GM18868 (cell line): ENCODE data around the gene PPCDC.
"Not testable (repeated sequence)": the region's sequence is repeated elsewhere in the genome, so short reads cannot be mapped to it uniquely, and the experiment has no call there.

Experiments used
- ATAC-seq: cut with Tn5 transposase; IDR thresholded peaks from one replicate; pipeline ENCODE4 v1.9.1; 2021; ENCODE audit warnings: mild to moderate bottlenecking, moderate library complexity; ENCODE audit not compliant: unreplicated experiment

The PPCDC gene

DNA sequence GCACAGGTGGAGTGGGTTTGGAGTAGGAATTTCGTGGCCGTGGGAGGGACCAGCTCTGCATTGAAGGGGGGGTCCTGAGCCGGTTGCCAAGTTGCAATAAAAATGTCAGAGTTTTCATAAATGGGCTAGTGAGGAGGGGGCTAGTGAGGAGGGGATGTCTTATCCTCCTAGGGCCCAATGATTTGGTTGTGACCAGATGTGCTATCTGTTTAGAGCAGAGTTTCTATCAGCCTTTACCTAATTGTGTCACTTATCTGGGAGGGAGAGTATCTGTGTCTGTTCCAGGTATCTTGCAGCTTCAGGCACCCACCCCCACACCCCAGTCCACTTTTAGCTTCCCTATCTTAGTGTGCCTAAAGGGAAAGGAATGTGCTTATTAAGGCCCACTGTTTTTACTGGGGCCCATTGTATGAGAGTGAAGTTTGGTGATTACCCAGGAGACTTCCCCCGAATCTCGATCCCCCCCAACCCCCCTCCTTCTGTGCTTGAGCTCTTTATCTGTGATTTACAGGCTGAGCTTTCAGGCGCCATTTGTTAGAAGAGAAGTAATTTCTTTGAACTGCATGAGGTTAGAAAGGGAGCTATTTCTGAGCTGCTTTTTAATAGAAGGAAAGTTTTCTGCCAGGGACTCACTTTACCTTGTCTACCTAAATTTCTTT, 42.6 kb downstream of the PPCDC start:
- ATAC-seq, result no peak

- no peak for ATAC-seq
Observed at GRCh38 chr15:75067123-75067830, 43.9 kb downstream of the PPCDC start.

DNA sequence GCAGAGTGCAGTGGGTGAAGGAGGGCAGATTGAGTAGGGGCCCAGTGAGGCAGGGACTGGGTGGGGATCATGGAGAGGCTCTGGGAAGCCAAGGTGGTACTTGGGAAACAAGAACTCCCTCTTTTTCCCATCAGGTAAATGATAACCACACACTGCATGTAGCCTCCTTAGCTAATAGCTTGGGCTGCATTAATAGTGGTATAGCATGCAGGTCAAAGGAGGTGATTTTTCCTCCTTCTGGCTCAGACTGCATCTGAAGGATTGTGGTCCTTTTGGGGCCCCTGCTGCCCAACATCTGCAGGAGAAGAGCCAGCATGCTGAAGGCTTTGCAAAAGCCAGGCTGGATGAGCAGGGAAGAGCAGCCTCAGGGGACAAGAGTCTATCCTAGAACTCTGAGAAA, 45.4 kb downstream of the PPCDC start:
- ATAC-seq, result no peak

DNA sequence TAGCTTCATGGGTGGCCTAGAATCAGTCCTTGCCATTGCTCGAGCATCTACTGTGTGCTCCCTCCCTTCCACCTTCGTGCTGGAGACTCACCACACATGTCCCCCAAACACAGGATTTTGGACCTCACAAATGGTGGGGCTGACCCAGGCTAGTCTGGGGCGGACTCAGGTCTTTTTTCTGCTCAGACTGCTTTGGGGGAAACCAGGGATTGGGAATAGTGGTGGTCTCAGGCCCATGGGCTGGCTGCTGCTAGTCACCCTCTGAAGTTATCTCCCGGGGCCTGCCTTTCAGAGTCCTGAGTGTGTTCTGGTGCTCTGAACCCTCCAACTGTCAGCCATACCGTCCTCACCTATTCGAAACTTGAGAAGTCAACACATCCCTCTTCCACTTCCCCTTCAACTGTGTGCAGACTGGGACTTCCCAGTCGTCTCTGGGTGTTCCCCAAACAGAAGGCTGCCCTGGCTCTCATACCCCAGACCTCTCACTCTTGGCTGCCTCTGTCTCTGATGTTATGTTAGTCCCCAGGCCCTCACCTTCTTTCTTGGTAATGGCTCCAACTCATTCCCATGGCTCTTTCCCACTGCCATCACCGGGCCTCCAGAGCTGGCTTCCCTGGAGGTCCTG, 46.0 kb downstream of the PPCDC start:
- ATAC-seq, result peak; percentile 85

GRCh38 chr15:75070674-75071073, 47.3 kb downstream of the PPCDC start:
- ATAC-seq, result no peak

DNA sequence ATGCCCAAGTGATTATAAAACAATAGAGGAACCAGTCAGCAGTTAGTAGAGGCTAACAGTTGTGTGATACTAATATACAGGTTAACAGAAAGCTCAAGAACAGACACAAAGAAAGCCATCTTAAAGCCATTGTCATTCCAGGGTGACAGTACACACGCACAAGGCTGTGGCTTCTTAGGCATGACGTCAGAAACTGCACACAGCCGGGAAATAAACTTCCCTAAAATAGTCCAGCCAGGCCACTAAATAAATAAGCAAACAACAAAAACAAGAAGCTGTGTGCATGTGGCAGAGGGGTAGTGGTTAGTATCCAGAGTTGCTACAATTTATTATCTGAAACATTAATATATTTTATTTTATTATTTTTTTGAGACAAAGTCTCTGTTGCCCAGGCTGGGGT, 49.8 kb downstream of the PPCDC start:
- no peak for ATAC-seq

DNA sequence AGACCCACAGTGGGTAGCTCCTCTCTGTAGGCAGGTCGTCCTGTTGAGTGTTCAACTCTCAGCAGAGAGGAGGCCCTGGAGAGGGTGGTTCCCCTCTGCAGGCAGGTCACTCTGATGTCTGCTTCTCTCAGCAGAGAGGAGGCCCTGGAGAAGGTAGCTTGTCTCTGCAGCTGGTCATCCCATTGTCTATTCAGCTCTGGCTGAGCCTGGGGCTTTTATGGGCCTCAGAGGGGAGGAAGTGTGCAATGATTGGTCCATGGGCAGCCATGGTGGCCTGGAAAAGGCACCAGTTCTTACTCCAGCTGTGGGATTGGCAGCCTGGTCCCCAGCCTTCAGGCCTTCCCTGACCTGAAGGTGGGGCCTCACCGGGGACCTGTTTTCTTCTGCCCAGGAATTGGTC, 52.9 kb downstream of the PPCDC start:
- ATAC-seq, result no peak

- not testable (repeated sequence) for ATAC-seq
Observed at GRCh38 chr15:75077551-75077961, 54.2 kb downstream of the PPCDC start.

GRCh38 chr15:75081150-75081549, 57.8 kb downstream of the PPCDC start:
- no peak for ATAC-seq

- no peak for ATAC-seq
Observed at GRCh38 chr15:75082689-75083088, 59.3 kb downstream of the PPCDC start.

- not testable (repeated sequence) for ATAC-seq
Observed at GRCh38 chr15:75085708-75086107, 62.3 kb downstream of the PPCDC start.

DNA sequence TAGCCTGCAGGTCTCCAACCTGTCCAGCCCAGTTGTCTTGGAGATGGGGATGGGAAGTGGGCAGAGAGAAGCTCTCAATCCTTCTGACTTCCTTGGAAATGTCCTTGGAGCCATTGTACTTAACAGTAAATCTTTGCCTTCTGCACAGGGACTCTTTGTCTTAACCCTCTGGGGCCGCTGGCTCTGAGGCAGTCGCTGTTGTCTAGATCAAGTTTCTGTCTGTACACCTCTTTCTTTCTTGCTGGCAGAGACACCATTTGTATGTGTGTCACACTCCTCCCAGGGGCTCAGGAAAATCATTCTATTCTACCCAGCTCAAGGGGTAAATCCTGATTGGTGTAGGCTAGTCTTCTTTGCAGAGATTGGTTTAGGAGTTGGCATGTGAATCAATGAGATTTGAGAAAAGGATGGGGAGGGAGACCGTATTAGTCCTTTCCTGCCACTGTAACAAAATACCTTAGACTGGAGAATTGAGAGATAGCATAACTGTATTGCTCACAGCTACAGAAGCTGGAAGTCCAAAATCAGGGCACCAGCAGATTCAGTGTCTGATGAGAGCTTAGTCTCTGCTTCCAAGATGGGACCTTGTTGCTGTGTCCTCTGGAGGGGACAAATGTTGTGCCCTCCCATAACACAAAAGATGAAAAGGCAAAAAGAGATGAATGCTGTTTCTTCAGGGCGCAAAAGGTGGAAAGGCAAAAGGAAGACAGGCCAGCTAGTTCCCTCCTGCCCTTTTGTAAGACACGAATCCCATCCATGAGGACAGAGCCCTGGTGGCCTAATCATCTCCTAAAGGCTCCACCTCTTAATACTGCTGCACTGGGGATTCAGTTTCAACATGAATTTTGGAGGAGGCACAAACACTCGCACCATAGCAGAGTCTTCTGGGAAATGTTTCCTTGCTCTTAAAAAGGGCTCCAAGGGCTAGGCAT, 66.3 kb downstream of the PPCDC start:
- ATAC-seq, result no peak

DNA sequence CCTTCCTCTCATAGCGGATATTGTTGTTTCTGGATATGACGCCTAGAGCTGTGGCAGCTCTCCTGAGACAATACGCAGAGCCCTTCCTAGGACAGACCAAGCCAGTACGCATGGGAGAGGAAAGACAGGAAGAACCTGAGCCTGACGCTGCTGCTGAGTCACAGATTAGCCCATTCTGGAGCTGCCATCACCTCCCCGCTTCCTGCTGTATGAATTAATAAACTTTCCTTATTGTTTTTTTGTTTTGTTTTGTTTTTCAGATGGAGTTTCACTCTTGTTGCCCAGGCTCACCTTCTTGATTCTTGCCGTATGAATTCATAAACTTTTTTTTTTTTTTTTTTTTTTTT, 67.0 kb downstream of the PPCDC start:
- no peak for ATAC-seq

DNA sequence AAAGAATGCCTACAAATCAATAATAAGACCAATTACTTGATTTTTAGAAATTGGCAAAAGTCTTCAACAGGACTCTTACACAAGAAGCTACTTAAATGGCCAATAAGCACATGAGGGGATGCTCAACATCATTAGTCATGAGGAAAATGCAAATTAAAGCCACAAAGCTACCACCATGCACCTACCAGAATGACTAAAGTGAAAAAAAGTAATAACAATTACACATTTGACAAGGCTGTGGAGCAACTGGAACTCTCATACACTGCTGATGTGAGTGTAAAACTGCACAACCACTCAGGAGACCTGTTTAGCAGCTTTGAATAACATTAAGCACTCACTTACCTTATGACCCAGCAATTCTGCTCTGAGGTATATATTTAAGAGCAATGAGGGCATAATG, 68.4 kb downstream of the PPCDC start:
- ATAC-seq, result no peak

DNA sequence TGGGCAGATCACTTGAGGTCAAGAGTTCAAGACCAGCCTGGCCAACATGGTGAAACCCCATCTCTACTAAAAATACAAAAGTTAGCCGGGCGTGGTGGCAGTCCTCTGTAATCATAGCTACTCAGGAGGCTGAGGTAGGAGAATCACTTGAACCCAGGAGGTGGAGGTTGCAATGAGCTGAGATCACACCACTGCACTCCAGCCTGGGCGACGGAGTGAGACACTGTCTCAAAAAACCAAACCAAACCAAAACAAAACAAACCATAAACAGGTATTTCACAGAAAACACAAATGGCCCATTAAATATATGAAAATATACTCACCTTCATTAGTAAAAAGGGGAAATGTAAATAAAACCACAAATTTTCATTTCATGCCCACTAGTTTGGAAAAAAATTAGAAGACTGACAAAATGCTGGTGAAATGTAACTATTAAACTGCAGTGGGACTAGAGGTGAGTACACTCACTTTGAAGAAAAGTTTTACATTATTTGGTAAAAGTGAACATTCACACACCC, 71.6 kb downstream of the PPCDC start:
- ATAC-seq, result peak; percentile 40

DNA sequence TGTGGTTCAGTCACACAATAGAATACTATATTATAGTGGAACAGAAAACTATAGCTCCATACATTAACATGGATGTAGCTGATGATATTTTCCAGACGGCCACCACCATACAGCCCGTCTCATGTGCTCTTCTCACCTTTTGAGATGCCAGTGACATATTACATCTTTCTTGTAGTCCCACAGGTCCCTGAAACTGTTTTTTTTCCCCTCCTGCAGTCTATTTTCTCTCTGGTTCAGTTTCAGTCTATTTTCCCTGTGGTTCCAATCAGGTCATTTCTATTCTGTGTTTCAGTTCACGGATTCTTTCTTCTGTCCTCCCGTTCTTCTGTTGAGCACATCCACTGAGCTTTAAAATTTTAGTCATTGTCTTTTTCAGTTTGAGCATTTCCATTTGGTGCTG, 72.2 kb downstream of the PPCDC start:
- ATAC-seq, result peak; percentile 58

DNA sequence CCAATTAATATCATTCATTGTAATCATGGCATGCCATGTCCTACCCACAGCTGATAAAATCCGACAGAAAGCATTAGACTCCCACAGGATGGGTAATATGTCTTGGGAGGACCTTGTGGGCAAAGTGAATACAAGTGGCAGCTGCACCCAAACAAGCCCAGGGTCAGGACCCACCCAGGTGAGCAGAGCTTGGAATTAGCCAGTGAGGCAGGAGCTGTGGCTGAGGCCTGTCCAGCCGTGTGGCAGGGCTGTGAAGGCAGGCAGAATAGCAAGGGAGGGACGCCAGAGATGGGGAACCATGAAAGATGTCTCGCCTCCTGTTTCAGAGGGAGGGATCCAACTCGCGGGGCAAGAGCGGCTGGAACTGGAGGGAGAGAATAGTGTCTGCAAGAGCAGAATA, 74.5 kb downstream of the PPCDC start:
- ATAC-seq, result no peak

DNA sequence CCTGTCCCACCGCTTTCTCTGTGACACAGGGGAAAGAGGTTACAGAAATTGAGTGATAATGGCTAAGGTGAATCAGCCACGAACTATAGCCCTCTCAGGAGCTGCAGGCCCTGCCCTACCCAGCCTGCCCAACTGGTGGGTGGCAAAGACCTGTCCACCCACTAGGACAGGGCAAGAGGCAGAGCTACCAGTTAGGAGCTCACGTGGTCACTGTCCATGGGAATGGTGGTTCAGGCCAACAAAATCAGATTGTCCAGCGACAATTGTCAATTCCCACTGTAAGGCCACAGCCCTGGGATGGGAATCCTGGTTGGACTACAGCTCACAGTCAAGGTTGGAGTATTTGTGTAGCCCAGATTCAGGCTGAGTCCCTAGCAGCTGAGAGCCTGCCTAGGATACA, 75.0 kb downstream of the PPCDC start:
- ATAC-seq, result no peak
